ENCODE measurements around the gene SHISA9. TPM values are rescaled to one million over a fixed set of nuclear protein-coding genes. Genes with fewer than 3 reads are reported as not detected.
"Not testable (repeated sequence)": the region's sequence is repeated elsewhere in the genome, so short reads cannot be mapped to it uniquely, and the experiment has no call there.

The SHISA9 gene
- total RNA-seq, result under 1 TPM in 1 of 2 experiments, not detected in 1; 0.02 TPM

- H3K27ac Mint-ChIP-seq, result no peak within 1 kb of the TSS
Observed at GRCh38 chr16:12901597-12902461, at the start of gene SHISA9. Gene SHISA9, plus strand, starts transcription at chr16:12901598.

GRCh38 chr16:12853972-12854371, 47.4 kb upstream of the SHISA9 start:
- ATAC-seq (no peak), DNase-seq (no peak)
- Mint-ChIP-seq H3K9me3 (ENCODE audit: low read depth) (peaks cover 4% of the 10 kb centered on the region), H3K4me3 (no peak overlapping the region), H3K36me3 (ENCODE audit: low read depth) (no peaks in the 10 kb centered on the region), H3K27ac (no peak overlapping the region), H3K27me3 (peaks cover 7% of the 10 kb centered on the region), H3K4me1 (no peaks in the 10 kb centered on the region)
- POLR2A ChIA-PET, result no interaction called here
- CTCF ChIA-PET, result no interaction called here
- intact Hi-C loops (cut with DNase I, micrococcal nuclease), result no loop called here

More at GRCh38 chr16:12901597-12902461, at the start of gene SHISA9:
- Mint-ChIP-seq H3K9me3 (ENCODE audit: low read depth) (no peaks in the 10 kb centered on the region), H3K36me3 (ENCODE audit: low read depth) (no peaks in the 10 kb centered on the region), H3K4me1 (peaks cover 7% of the 10 kb centered on the region), H3K27me3 (peaks cover 60% of the 10 kb centered on the region), H3K4me3 (no peak within 1 kb of the TSS)
- ATAC-seq (no peak), DNase-seq (peak; percentile 7)
- intact Hi-C loops (cut with DNase I, micrococcal nuclease), result no loop called here
- ChIA-PET POLR2A (no interaction called here), CTCF (interaction anchor here (1.4 kb wide), 1 partner anchor 448 kb away, joined by 3 read pairs; no protein-coding TSS in a partner anchor)

DNA sequence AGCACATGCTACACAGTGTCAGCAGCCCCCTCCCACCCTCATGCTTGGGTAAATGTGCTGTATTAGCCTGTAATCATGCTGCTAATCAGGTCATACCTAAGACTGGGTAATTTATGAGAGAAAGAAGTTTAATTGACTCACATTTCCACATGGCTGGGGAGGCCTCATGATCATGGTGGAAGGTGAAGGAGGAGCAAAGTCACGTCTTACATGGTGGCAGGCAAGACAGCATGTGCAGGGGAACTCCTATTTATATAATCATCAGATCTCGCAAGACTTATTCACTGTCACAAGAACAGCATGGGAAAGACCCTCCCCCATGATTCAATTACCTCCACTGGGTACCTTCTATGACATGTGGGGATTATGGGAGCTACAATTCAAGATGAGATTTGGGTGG, 44.0 kb upstream of the SHISA9 start:
- H3K27me3 Mint-ChIP-seq; H3K36me3 Mint-ChIP-seq (ENCODE audit: low read depth); CTCF ChIA-PET; H3K4me3 Mint-ChIP-seq; ATAC-seq; POLR2A ChIA-PET; H3K27ac Mint-ChIP-seq; H3K9me3 Mint-ChIP-seq (ENCODE audit: low read depth); intact Hi-C loops (cut with DNase I, micrococcal nuclease); DNase-seq; H3K4me1 Mint-ChIP-seq: not testable (repeated sequence)

DNA sequence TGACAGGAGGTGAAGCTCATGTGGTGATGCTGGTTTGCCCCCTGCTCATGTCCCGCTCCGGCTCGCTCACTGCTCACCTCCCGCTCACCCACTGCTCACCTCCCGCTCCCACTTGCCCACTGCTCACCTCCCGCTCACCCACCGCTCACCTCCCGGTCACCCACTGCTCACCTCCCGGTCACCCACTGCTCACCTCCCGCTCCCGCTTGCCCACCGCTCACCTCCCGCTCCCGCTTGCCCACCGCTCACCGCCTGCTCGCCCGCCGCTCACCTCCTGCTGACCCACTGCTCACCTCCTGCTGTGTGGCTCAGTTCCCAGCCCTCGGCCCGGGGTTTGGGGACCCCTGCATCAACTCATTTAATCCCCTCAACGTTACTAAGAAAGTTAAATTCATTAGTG, 39.1 kb upstream of the SHISA9 start:
- peaks cover 7% of the 10 kb centered on the region for H3K27me3 Mint-ChIP-seq
- ChIA-PET POLR2A (no interaction called here), CTCF (no interaction called here)
- DNase-seq, result no peak
- no peaks in the 10 kb centered on the region for H3K9me3 Mint-ChIP-seq (ENCODE audit: low read depth)
- H3K4me1 Mint-ChIP-seq, result no peaks in the 10 kb centered on the region
- intact Hi-C loops (cut with DNase I, micrococcal nuclease), result no loop called here
- no peak for ATAC-seq
- no peak overlapping the region for H3K4me3 Mint-ChIP-seq
- no peak overlapping the region for H3K27ac Mint-ChIP-seq
- no peaks in the 10 kb centered on the region for H3K36me3 Mint-ChIP-seq (ENCODE audit: low read depth)

GRCh38 chr16:12862941-12863340, 38.5 kb upstream of the SHISA9 start:
- DNase-seq (no peak), ATAC-seq (no peak)
- Mint-ChIP-seq H3K27ac (no peak overlapping the region), H3K4me1 (no peaks in the 10 kb centered on the region), H3K4me3 (no peak overlapping the region), H3K27me3 (peaks cover 7% of the 10 kb centered on the region), H3K9me3 (ENCODE audit: low read depth) (no peaks in the 10 kb centered on the region), H3K36me3 (ENCODE audit: low read depth) (no peaks in the 10 kb centered on the region)
- ChIA-PET POLR2A (no interaction called here), CTCF (no interaction called here)
- intact Hi-C loops (cut with DNase I, micrococcal nuclease), result no loop called here

GRCh38 chr16:12866981-12867551, 34.3 kb upstream of the SHISA9 start:
- ChIA-PET CTCF (no interaction called here), POLR2A (no interaction called here)
- DNase-seq (no peak), ATAC-seq (no peak)
- no peak overlapping the region for H3K27ac Mint-ChIP-seq
- no peaks in the 10 kb centered on the region for H3K36me3 Mint-ChIP-seq (ENCODE audit: low read depth)
- intact Hi-C loops (cut with DNase I, micrococcal nuclease), result no loop called here
- H3K4me1 Mint-ChIP-seq, result no peaks in the 10 kb centered on the region
- H3K9me3 Mint-ChIP-seq (ENCODE audit: low read depth), result no peaks in the 10 kb centered on the region
- no peak overlapping the region for H3K4me3 Mint-ChIP-seq
- peaks cover 9% of the 10 kb centered on the region for H3K27me3 Mint-ChIP-seq

- H3K27ac Mint-ChIP-seq, result no peak overlapping the region
- ChIA-PET POLR2A (no interaction called here), CTCF (no interaction called here)
- peaks cover 6% of the 10 kb centered on the region for H3K27me3 Mint-ChIP-seq
- DNase-seq (no peak), ATAC-seq (no peak)
- H3K36me3 Mint-ChIP-seq (ENCODE audit: low read depth), result no peaks in the 10 kb centered on the region
- H3K4me3 Mint-ChIP-seq, result no peak overlapping the region
- H3K4me1 Mint-ChIP-seq, result no peaks in the 10 kb centered on the region
- no peaks in the 10 kb centered on the region for H3K9me3 Mint-ChIP-seq (ENCODE audit: low read depth)
- intact Hi-C loops (cut with DNase I, micrococcal nuclease), result no loop called here
Observed at GRCh38 chr16:12868169-12868568, 33.2 kb upstream of the SHISA9 start.

DNA sequence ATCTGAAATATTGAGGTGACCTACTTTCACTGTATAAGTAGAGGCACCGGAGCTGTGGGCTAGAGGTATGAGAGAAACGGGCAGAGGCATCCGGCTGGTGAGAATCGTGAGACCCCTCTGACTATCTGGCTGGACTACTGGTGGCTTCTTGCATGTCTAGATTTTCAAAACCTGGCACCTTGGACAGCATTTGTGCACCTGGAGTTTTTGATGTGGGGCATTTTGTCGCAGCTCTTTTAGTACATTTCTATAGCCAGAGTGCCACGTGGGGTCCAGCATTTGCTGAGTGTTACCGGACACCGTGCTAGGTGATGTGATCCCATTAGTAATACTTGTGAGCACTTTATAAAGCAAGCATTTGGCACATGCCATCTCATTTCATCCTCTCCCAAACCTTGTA, 32.6 kb upstream of the SHISA9 start:
- Mint-ChIP-seq H3K27ac (no peak overlapping the region), H3K9me3 (ENCODE audit: low read depth) (no peaks in the 10 kb centered on the region), H3K4me3 (no peak overlapping the region), H3K27me3 (peaks cover 6% of the 10 kb centered on the region), H3K4me1 (no peaks in the 10 kb centered on the region), H3K36me3 (ENCODE audit: low read depth) (no peaks in the 10 kb centered on the region)
- intact Hi-C loops (cut with DNase I, micrococcal nuclease), result no loop called here
- ChIA-PET CTCF (no interaction called here), POLR2A (no interaction called here)
- DNase-seq (no peak), ATAC-seq (no peak)

- no peaks in the 10 kb centered on the region for H3K36me3 Mint-ChIP-seq (ENCODE audit: low read depth)
Observed at GRCh38 chr16:12869698-12870427, 31.5 kb upstream of the SHISA9 start.

DNA sequence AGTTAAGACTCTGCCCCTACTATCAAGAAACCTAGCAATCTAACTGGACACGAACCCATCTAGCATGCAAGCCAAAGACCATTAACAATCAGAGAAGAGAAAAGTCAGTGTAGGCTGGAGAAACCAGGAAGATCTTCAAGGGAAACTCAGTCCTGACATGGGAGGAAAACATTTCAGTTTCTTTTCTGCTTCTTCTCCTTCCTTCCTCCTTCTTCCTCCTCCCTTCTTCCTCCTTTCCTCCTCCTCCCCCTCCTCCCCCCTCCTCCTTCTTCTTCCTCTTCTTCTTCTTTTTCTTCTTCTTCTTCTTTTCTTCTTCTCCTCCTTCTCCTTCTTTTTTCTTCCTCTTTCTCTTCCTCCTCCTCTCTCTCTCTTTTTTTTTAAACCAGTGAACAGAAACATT, 29.6 kb upstream of the SHISA9 start:
- Mint-ChIP-seq H3K27me3 (peaks cover 9% of the 10 kb centered on the region), H3K9me3 (ENCODE audit: low read depth) (no peaks in the 10 kb centered on the region), H3K4me1 (no peaks in the 10 kb centered on the region), H3K27ac (no peak overlapping the region), H3K36me3 (ENCODE audit: low read depth) (no peaks in the 10 kb centered on the region), H3K4me3 (no peak overlapping the region)
- POLR2A ChIA-PET, result no interaction called here
- CTCF ChIA-PET, result no interaction called here
- DNase-seq (no peak), ATAC-seq (no peak)
- intact Hi-C loops (cut with DNase I, micrococcal nuclease), result no loop called here

More at GRCh38 chr16:12869698-12870427, 31.5 kb upstream of the SHISA9 start:
- H3K27ac Mint-ChIP-seq, result no peak overlapping the region
- H3K4me3 Mint-ChIP-seq, result no peak overlapping the region
- H3K9me3 Mint-ChIP-seq (ENCODE audit: low read depth), result no peaks in the 10 kb centered on the region
- intact Hi-C loops (cut with DNase I, micrococcal nuclease), result no loop called here
- ATAC-seq (no peak), DNase-seq (no peak)
- H3K4me1 Mint-ChIP-seq, result no peaks in the 10 kb centered on the region
- peaks cover 9% of the 10 kb centered on the region for H3K27me3 Mint-ChIP-seq
- POLR2A ChIA-PET, result no interaction called here
- CTCF ChIA-PET, result no interaction called here

DNA sequence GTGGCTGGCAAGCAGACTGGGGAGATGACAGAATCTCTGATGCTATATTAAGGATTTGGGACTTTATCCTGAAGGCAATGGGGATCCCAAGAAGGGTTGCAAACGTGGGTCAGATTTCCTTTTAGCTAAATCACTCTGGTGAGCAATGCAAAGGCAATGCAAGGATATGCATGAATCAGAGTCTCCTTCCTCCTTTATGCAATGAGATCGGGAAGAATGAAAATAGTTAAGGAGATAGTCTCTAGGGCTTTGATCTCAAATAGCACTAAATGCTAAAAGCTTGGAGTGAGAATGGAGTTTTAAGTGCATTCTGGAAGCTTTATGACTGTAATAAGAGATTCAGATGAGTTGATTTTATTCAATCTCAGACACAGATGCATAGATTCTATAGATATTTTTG, 27.2 kb upstream of the SHISA9 start:
- H3K4me1 Mint-ChIP-seq, result no peaks in the 10 kb centered on the region
- H3K9me3 Mint-ChIP-seq (ENCODE audit: low read depth), result no peaks in the 10 kb centered on the region
- DNase-seq (no peak), ATAC-seq (no peak)
- H3K4me3 Mint-ChIP-seq, result no peak overlapping the region
- intact Hi-C loops (cut with DNase I, micrococcal nuclease), result no loop called here
- H3K27ac Mint-ChIP-seq, result no peak overlapping the region
- no peaks in the 10 kb centered on the region for H3K36me3 Mint-ChIP-seq (ENCODE audit: low read depth)
- ChIA-PET POLR2A (no interaction called here), CTCF (no interaction called here)
- peaks cover 18% of the 10 kb centered on the region for H3K27me3 Mint-ChIP-seq

DNA sequence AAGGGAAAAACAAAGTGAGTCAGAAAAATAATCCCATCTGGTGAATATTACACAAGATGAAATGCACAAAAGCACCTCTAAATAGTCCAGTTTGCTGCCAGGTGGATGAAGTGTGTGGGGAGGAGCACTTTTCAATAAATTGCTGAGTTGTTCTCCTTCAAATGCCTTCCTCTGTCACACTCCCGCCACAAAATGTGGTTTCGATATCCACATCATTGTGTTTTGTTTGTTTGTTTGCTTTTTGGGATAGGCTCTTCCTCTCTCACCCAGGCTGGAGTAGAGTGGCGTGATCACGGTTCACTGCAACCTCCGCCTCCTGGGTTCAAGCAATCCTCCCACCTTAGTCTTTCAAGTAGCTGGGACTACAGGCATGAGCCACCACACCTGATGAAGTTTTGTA, 24.6 kb upstream of the SHISA9 start:
- intact Hi-C loops (cut with DNase I, micrococcal nuclease), result no loop called here
- H3K27ac Mint-ChIP-seq, result no peak overlapping the region
- H3K27me3 Mint-ChIP-seq, result peaks cover 19% of the 10 kb centered on the region
- H3K9me3 Mint-ChIP-seq (ENCODE audit: low read depth), result no peaks in the 10 kb centered on the region
- ChIA-PET CTCF (no interaction called here), POLR2A (interaction anchor here (0.6 kb wide), 1 partner anchor 292 kb away, joined by 3 read pairs; no protein-coding TSS in a partner anchor)
- no peak for ATAC-seq
- DNase-seq, result no peak
- H3K36me3 Mint-ChIP-seq (ENCODE audit: low read depth), result no peaks in the 10 kb centered on the region
- H3K4me1 Mint-ChIP-seq, result no peaks in the 10 kb centered on the region
- no peak overlapping the region for H3K4me3 Mint-ChIP-seq
